H9 (cell line): ENCODE results near the gene HLA-DOA. TPM values are rescaled to one million over a fixed set of nuclear protein-coding genes. Genes with fewer than 3 reads are reported as not detected.

Experiments
- DNase-seq: peaks from one replicate; pipeline ENCODE4 v3.0.0-alpha.2; 2017
- H2AFZ ChIP-seq: one replicate; pipeline ENCODE4 v1.6.1; 2013; ENCODE audit warnings: mild to moderate bottlenecking, low read length, control low read depth, moderate library complexity
- H2AK5ac ChIP-seq: 2 replicates; pipeline ENCODE4 v1.6.1; 2013; ENCODE audit warnings: low read length, control low read depth, mixed read lengths; ENCODE audit not compliant: insufficient read length
- H2BK120ac ChIP-seq: one replicate; pipeline ENCODE4 v1.6.1; 2013; ENCODE audit warnings: low read depth, mild to moderate bottlenecking, low read length, control low read depth, inconsistent platforms; ENCODE audit not compliant: poor library complexity, severe bottlenecking
- H2BK12ac ChIP-seq: 2 replicates; pipeline ENCODE4 v1.6.1; 2013; ENCODE audit warnings: low read length, control low read depth, mixed read lengths, low read depth; ENCODE audit not compliant: insufficient read length
- H2BK15ac ChIP-seq: 2 replicates; pipeline ENCODE4 v1.6.1; 2013; ENCODE audit warnings: low read depth, low read length, control low read depth
- H2BK20ac ChIP-seq: one replicate; pipeline ENCODE4 v1.6.1; 2013; ENCODE audit warnings: low read depth, mild to moderate bottlenecking, low read length, control low read depth, inconsistent platforms; ENCODE audit not compliant: poor library complexity, severe bottlenecking
- H2BK5ac ChIP-seq: 2 replicates; pipeline ENCODE4 v1.6.1; 2013; ENCODE audit warnings: low read length, control low read depth, mixed read lengths; ENCODE audit not compliant: insufficient read length
- H3K14ac ChIP-seq: 2 replicates; pipeline ENCODE4 v1.6.1; 2013; ENCODE audit warnings: low read length, control low read depth; ENCODE audit not compliant: insufficient read depth
- H3K18ac ChIP-seq: 2 replicates; pipeline ENCODE4 v1.6.1; 2013; ENCODE audit warnings: low read depth, mild to moderate bottlenecking, mixed read lengths, low read length, control low read depth; ENCODE audit not compliant: insufficient read length
- H3K23ac ChIP-seq: 2 replicates; pipeline ENCODE4 v1.6.1; 2013; ENCODE audit warnings: low read length, control low read depth, mixed read lengths, low read depth; ENCODE audit not compliant: insufficient read length
- H3K23me2 ChIP-seq: 2 replicates; pipeline ENCODE4 v1.6.1; 2013; ENCODE audit warnings: low read depth, mild to moderate bottlenecking, mixed read lengths, low read length, control low read depth; ENCODE audit not compliant: insufficient read length, poor library complexity, severe bottlenecking
- H3K27ac ChIP-seq: 2 replicates; pipeline ENCODE4 v1.5.1; 2013; ENCODE audit warnings: low read length, control low read depth, mixed read lengths, low read depth; ENCODE audit not compliant: insufficient read length
- H3K27me3 ChIP-seq: 2 replicates; pipeline ENCODE4 v1.6.1; 2013; ENCODE audit warnings: low read length, control low read depth, inconsistent platforms; ENCODE audit not compliant: insufficient read depth
- H3K4ac ChIP-seq: 2 replicates; pipeline ENCODE4 v1.6.1; 2013; ENCODE audit warnings: low read depth, mild to moderate bottlenecking, control low read depth, inconsistent platforms, low read length, moderate library complexity
- H3K4me1 ChIP-seq: 2 replicates; pipeline ENCODE4 v1.6.1; 2013; ENCODE audit warnings: low read length, control low read depth, inconsistent platforms; ENCODE audit not compliant: insufficient read depth
- H3K4me2 ChIP-seq: 2 replicates; pipeline ENCODE4 v1.6.1; 2013; ENCODE audit warnings: low read length, control low read depth, mixed read lengths; ENCODE audit not compliant: insufficient read length, insufficient read depth
- H3K56ac ChIP-seq: 2 replicates; pipeline ENCODE4 v1.6.1; 2013; ENCODE audit warnings: low read depth, mild to moderate bottlenecking, mixed read lengths, low read length, control low read depth; ENCODE audit not compliant: insufficient read length
- H3K79me1 ChIP-seq: 2 replicates; pipeline ENCODE4 v1.6.1; 2013; ENCODE audit warnings: low read depth, mild to moderate bottlenecking, moderate library complexity, low read length, control low read depth, inconsistent platforms; ENCODE audit not compliant: insufficient read depth, poor library complexity, severe bottlenecking
- H3K79me2 ChIP-seq: 2 replicates; pipeline ENCODE4 v1.6.1; 2013; ENCODE audit warnings: low read length, control low read depth, inconsistent platforms; ENCODE audit not compliant: insufficient read depth
- H3K9ac ChIP-seq: 2 replicates; pipeline ENCODE4 v1.6.1; 2013; ENCODE audit warnings: low read length, control low read depth, mixed read lengths; ENCODE audit not compliant: insufficient read length; ENCODE audit errors: extremely low read depth
- H3K9me3 ChIP-seq: one replicate; pipeline ENCODE4 v1.6.1; 2013; ENCODE audit warnings: low read depth, low read length, inconsistent platforms; ENCODE audit not compliant: control insufficient read depth
- H3T11ph ChIP-seq: one replicate; pipeline ENCODE4 v1.6.1; 2013; ENCODE audit warnings: mild to moderate bottlenecking, low read length, control low read depth, inconsistent platforms
- H4K20me1 ChIP-seq: one replicate; pipeline ENCODE4 v1.6.1; 2013; ENCODE audit not compliant: control insufficient read depth, insufficient read length, insufficient read depth
- H4K5ac ChIP-seq: 2 replicates; pipeline ENCODE4 v1.6.1; 2013; ENCODE audit warnings: low read depth, mild to moderate bottlenecking, mixed read lengths, low read length, control low read depth; ENCODE audit not compliant: insufficient read length
- H4K8ac ChIP-seq: replicated peaks from 2 replicates; pipeline ENCODE4 v1.6.1; 2013; ENCODE audit warnings: low read length, control low read depth, mixed read lengths, low read depth; ENCODE audit not compliant: insufficient read length
- H4K91ac ChIP-seq: 2 replicates; pipeline ENCODE4 v1.6.1; 2013; ENCODE audit warnings: low read depth, mild to moderate bottlenecking, moderate library complexity, mixed read lengths, low read length, control low read depth; ENCODE audit not compliant: insufficient read length
- H3K27ac Mint-ChIP-seq, 3 experiments: 2 replicates in 2 of 3; 3 replicates in 1 of 3; pipeline ENCODE4 v1.8.0; 2020 to 2021; ENCODE audit warnings: mixed read lengths in 3 of 3, mild to moderate bottlenecking in 1 of 3, moderate library complexity in 1 of 3
- H3K27me3 Mint-ChIP-seq: 2 replicates; pipeline ENCODE4 v1.8.0; 2021; ENCODE audit warnings: low read depth, mild to moderate bottlenecking, moderate library complexity, mixed read lengths
- H3K36me3 Mint-ChIP-seq, 3 experiments: 2 replicates in 2 of 3; 3 replicates in 1 of 3; pipeline ENCODE4 v1.8.0; 2020 to 2021; ENCODE audit warnings: low read depth in 3 of 3, mixed read lengths in 3 of 3; ENCODE audit not compliant: insufficient read depth in 1 of 3
- H3K4me1 Mint-ChIP-seq, 2 experiments: 2 replicates each; pipeline ENCODE4 v1.8.0; 2020; ENCODE audit warnings: mixed read lengths in 2 of 2
- H3K4me3 Mint-ChIP-seq, 2 experiments: 2 replicates in 1 of 2; 3 replicates in 1 of 2; pipeline ENCODE4 v1.8.0; 2020 to 2021; ENCODE audit warnings: mild to moderate bottlenecking in 2 of 2, mixed read lengths in 2 of 2, moderate library complexity in 1 of 2
- H3K9me3 Mint-ChIP-seq, 2 experiments: 2 replicates in 1 of 2; 3 replicates in 1 of 2; pipeline ENCODE4 v1.8.0; 2020; ENCODE audit warnings: mild to moderate bottlenecking in 2 of 2, mixed read lengths in 2 of 2, moderate library complexity in 1 of 2
- total RNA-seq: library from RNA; stranded (reverse); gene quantifications from 2 replicates; pipeline ENCODE4 v1.2.1, GENCODE V29; 2021
- TF ChIP-seq, protein P1 (sequence below): fragments of 200-600 bp; sonication (generic); conservative IDR thresholded peaks from 3 replicates; pipeline ENCODE4 v1.8.0; 2021; ENCODE audit warnings: antibody characterized with exemption, mild to moderate bottlenecking

Gene HLA-DOA
- total RNA-seq, 1 experiment from 2014 or later, result 15.6 TPM

DNA sequence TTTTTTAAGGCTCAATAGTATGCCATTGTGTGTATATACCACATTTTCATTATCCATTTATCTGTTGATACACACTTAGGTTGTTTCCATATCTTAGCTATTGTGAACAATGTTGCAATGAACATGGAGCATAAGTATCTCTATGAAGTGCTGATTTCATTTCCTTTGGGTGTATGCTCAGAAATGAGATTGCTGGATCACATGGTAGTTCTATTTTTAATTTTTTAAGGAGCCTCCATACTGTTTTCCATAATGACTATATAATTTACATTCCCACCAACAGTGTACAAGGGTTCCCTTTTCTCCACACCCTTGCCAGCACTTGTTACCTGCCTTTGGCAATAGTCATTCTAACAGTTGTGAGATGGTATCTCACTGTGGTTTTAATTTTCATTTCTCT lies 15.1 kb upstream of the HLA-DOA start:
- no peak overlapping the region for H4K91ac ChIP-seq
- H2BK5ac ChIP-seq, result no peak overlapping the region
- H4K20me1 ChIP-seq, result no peaks in the 10 kb centered on the region
- H3T11ph ChIP-seq, result no peak overlapping the region
- no peaks in the 10 kb centered on the region for H3K79me1 ChIP-seq
- no peak for DNase-seq
- peaks cover 18% of the 10 kb centered on the region for H3K27me3 Mint-ChIP-seq
- H2BK12ac ChIP-seq, result no peak overlapping the region
- no peak overlapping the region for H4K8ac ChIP-seq
- H3K23ac ChIP-seq, result no peak overlapping the region
- no peak overlapping the region for H2AFZ ChIP-seq
- no peak overlapping the region for H2AK5ac ChIP-seq
- no peak overlapping the region for H3K56ac ChIP-seq
- no peak overlapping the region for H3K4me2 ChIP-seq
- no peak overlapping the region for H3K4ac ChIP-seq
- H2BK20ac ChIP-seq, result no peak overlapping the region
- H2BK120ac ChIP-seq, result no peak overlapping the region
- no peaks in the 10 kb centered on the region; a peak in 1 of 7 replicates for H3K36me3 Mint-ChIP-seq
- H3K27me3 ChIP-seq, result no peaks in the 10 kb centered on the region
- H3K18ac ChIP-seq, result no peak overlapping the region
- H3K9ac ChIP-seq, result no peak overlapping the region
- no peaks in the 10 kb centered on the region for H3K9me3 Mint-ChIP-seq
- no peaks in the 10 kb centered on the region for H3K9me3 ChIP-seq
- H3K27ac ChIP-seq, result no peak overlapping the region
- no peak overlapping the region for H3K4me3 Mint-ChIP-seq
- TF ChIP-seq, protein P1, sequence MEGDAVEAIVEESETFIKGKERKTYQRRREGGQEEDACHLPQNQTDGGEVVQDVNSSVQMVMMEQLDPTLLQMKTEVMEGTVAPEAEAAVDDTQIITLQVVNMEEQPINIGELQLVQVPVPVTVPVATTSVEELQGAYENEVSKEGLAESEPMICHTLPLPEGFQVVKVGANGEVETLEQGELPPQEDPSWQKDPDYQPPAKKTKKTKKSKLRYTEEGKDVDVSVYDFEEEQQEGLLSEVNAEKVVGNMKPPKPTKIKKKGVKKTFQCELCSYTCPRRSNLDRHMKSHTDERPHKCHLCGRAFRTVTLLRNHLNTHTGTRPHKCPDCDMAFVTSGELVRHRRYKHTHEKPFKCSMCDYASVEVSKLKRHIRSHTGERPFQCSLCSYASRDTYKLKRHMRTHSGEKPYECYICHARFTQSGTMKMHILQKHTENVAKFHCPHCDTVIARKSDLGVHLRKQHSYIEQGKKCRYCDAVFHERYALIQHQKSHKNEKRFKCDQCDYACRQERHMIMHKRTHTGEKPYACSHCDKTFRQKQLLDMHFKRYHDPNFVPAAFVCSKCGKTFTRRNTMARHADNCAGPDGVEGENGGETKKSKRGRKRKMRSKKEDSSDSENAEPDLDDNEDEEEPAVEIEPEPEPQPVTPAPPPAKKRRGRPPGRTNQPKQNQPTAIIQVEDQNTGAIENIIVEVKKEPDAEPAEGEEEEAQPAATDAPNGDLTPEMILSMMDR, result no peak
- no peaks in the 10 kb centered on the region for H3K79me2 ChIP-seq
- no peak overlapping the region for H4K5ac ChIP-seq
- no peak overlapping the region for H3K27ac Mint-ChIP-seq
- no peaks in the 10 kb centered on the region; a peak in 1 of 4 replicates for H3K4me1 Mint-ChIP-seq
- no peaks in the 10 kb centered on the region for H3K23me2 ChIP-seq
- H2BK15ac ChIP-seq, result no peak overlapping the region
- H3K4me1 ChIP-seq, result no peaks in the 10 kb centered on the region
- H3K14ac ChIP-seq, result no peak overlapping the region
